ENCODE results near the gene RPL23. TPM values are rescaled to one million over a fixed set of nuclear protein-coding genes. Genes with fewer than 3 reads are reported as not detected.
A peak's percentile ranks its signal among the peaks of the same experiment; 100 is the strongest.

Gene RPL23
- total RNA-seq, result 1,000 to 10,000 TPM in 1 of 3 donors, 100 to 1,000 TPM in 2; 838 to 1,044 (median 919) TPM
- long read RNA-seq, donor 1, transcript RPL23-206 (5 exons, 2,821 nt), result major isoform, 106 of 150 reads
- long read RNA-seq, donor 1, partial matches to known transcripts, result 43 of 150 reads
- long read RNA-seq, donor 1, other reads (novel, unspliced or antisense), result 0 of 150 reads
- long read RNA-seq, donor 2, transcript RPL23-206 (5 exons, 2,821 nt), result major isoform, 239 of 265 reads
- long read RNA-seq, donor 2, partial matches to known transcripts, result 15 of 265 reads
- long read RNA-seq, donor 2, other reads (novel, unspliced or antisense), result 8 of 265 reads

GRCh38 chr17:38853292-38854219 lies at the start of gene RPL23:
TSS of gene RPL23 (minus strand) at chr17:38853721. CDS start at chr17:38853710, 11 bp downstream.
- intact Hi-C loops (cut with DNase I, micrococcal nuclease), result no loop called here
- DNase-seq, result peak; percentile 91 to 98 (median 95)
- peaks cover 27% of the 10 kb centered on the region for H3K4me1 ChIP-seq (ENCODE audit: low read depth)
- H3K36me3 ChIP-seq (ENCODE audit: low read depth), result peaks cover 3% of the 10 kb centered on the region
- no peak for TF ChIP-seq CTCF (IDR thresholded peaks at IDR 0.05)
- H3K9me3 ChIP-seq, result no peaks in the 10 kb centered on the region
- ATAC-seq, result peak; percentile 96
- peak within 1 kb of the TSS; percentile 24 for H3K4me3 ChIP-seq

- Histone ChIP-seq H3K9me3 (no peaks in the 10 kb centered on the region), H3K4me1 (ENCODE audit: low read depth) (peaks cover 34% of the 10 kb centered on the region), H3K36me3 (ENCODE audit: low read depth) (peaks cover 4% of the 10 kb centered on the region), H3K4me3 (no peak overlapping the region)
- no peak for DNase-seq
- ATAC-seq, result no peak
- intact Hi-C loops (cut with DNase I, micrococcal nuclease), result no loop called here
- TF ChIP-seq CTCF (IDR thresholded peaks at IDR 0.05), result no peak
Measured at GRCh38 chr17:38900978-38901656, 47.6 kb upstream of the RPL23 start.

GRCh38 chr17:38899421-38899820 lies 45.9 kb upstream of the RPL23 start:
- intact Hi-C loops (cut with DNase I, micrococcal nuclease), result no loop called here
- Histone ChIP-seq H3K4me1 (ENCODE audit: low read depth) (peaks cover 34% of the 10 kb centered on the region), H3K4me3 (no peak overlapping the region), H3K9me3 (no peaks in the 10 kb centered on the region), H3K36me3 (ENCODE audit: low read depth) (peaks cover 4% of the 10 kb centered on the region)
- no peak for TF ChIP-seq CTCF (IDR thresholded peaks at IDR 0.05)
- DNase-seq (no peak), ATAC-seq (no peak)

GRCh38 chr17:38898812-38899348 lies 45.4 kb upstream of the RPL23 start:
- TF ChIP-seq CTCF (IDR thresholded peaks at IDR 0.05), result no peak
- intact Hi-C loops (cut with DNase I, micrococcal nuclease), result no loop called here
- peak; percentile 71 for ATAC-seq
- H3K4me1 ChIP-seq (ENCODE audit: low read depth), result peaks cover 40% of the 10 kb centered on the region
- no peak overlapping the region for H3K4me3 ChIP-seq
- H3K36me3 ChIP-seq (ENCODE audit: low read depth), result peaks cover 4% of the 10 kb centered on the region
- no peaks in the 10 kb centered on the region for H3K9me3 ChIP-seq
- peak; percentile 72 to 88 (median 74) for DNase-seq

GRCh38 chr17:38898291-38898679 lies 44.8 kb upstream of the RPL23 start:
- Histone ChIP-seq H3K4me3 (no peak overlapping the region), H3K4me1 (ENCODE audit: low read depth) (peaks cover 44% of the 10 kb centered on the region)
- TF ChIP-seq CTCF (IDR thresholded peaks at IDR 0.05), result no peak

More at GRCh38 chr17:38898291-38898679, 44.8 kb upstream of the RPL23 start:
- peaks cover 4% of the 10 kb centered on the region for H3K36me3 ChIP-seq (ENCODE audit: low read depth)
- ATAC-seq (peak; percentile 79), DNase-seq (peak in 2 of 3 donors; percentile 62 to 65)
- no peaks in the 10 kb centered on the region for H3K9me3 ChIP-seq
- intact Hi-C loops (cut with DNase I, micrococcal nuclease), result no loop called here
